ENCODE data around the gene VIL1.

Gene VIL1

DNA sequence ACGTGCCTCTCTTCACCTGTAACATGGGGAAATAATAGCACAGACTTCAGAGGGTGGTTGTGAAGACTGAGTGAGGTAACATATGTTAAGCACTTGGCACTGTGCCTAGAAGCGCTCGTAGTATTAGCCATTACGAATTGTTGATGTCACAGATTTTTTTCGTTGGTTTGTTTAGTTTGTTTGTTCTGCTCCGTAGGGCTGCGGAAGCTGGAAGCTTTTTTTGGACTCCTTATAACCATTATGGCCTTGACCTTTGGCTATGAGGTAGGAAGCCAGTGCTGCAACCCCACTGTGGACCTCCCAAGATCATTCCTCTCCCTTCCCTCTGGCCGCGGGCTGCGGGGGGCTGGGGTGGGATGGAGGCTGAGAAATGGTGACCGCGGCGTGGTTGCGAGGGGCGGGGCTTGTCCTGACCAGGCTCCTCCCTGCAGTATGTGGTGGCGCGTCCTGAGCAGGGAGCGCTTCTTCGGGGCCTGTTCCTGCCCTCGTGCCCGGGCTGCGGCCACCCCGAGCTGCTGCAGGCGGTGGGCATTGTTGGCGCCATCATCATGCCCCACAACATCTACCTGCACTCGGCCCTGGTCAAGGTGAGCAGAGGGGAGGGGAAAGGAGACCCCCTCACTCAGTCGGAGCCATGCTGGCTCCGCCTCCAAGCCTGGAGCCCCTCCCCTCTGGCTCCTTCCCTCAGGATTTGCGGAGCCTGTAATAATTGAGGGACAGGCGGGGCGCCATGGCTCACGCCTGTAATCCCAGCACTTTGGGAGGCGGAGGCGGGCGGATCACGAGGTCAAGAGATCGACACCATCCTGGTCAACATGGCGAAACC is 31.3 kb upstream of the VIL1 start (continued):
- TF ChIP-seq ZBTB1 (tag by site-specific recombination; IDR thresholded peaks at IDR 0.05) (no peak), ZNF157 (tag by site-specific recombination; IDR thresholded peaks at IDR 0.05) (no peak), SALL2 (tag by site-specific recombination; IDR thresholded peaks at IDR 0.05; ENCODE audit: borderline replicate concordance) (no peak), ZNF48 (tag by site-specific recombination; IDR thresholded peaks at IDR 0.05) (no peak), ZNF670 (tag by site-specific recombination; IDR thresholded peaks at IDR 0.05; ENCODE audit: low read depth) (no peak), SETDB1 (IDR thresholded peaks at IDR 0.05; ENCODE audit: insufficient read length, low read length) (no peak), ZNF664 (tag by site-specific recombination; IDR thresholded peaks at IDR 0.05) (no peak), SCRT1 (tag by site-specific recombination; IDR thresholded peaks at IDR 0.05; ENCODE audit: borderline replicate concordance) (peak; percentile 33; the same call in 1 of the 2 replicates), ZNF596 (tag by site-specific recombination; IDR thresholded peaks at IDR 0.05) (no peak), ZNF2 (tag by site-specific recombination; IDR thresholded peaks at IDR 0.05) (no peak; the same call in 1 of the 2 replicates), ZNF138 (tag by site-specific recombination; IDR thresholded peaks at IDR 0.05; ENCODE audit: borderline replicate concordance) (no peak), ZNF76 (tag by site-specific recombination; IDR thresholded peaks at IDR 0.05; ENCODE audit: borderline replicate concordance, low read depth) (no peak), SP2 (tag by site-specific recombination; IDR thresholded peaks at IDR 0.05) (peak; percentile 63), ZNF175 (tag by site-specific recombination; IDR thresholded peaks at IDR 0.05) (no peak), GLI4 (tag by site-specific recombination; IDR thresholded peaks at IDR 0.05) (no peak)
- TF ChIP-seq, protein P1, sequence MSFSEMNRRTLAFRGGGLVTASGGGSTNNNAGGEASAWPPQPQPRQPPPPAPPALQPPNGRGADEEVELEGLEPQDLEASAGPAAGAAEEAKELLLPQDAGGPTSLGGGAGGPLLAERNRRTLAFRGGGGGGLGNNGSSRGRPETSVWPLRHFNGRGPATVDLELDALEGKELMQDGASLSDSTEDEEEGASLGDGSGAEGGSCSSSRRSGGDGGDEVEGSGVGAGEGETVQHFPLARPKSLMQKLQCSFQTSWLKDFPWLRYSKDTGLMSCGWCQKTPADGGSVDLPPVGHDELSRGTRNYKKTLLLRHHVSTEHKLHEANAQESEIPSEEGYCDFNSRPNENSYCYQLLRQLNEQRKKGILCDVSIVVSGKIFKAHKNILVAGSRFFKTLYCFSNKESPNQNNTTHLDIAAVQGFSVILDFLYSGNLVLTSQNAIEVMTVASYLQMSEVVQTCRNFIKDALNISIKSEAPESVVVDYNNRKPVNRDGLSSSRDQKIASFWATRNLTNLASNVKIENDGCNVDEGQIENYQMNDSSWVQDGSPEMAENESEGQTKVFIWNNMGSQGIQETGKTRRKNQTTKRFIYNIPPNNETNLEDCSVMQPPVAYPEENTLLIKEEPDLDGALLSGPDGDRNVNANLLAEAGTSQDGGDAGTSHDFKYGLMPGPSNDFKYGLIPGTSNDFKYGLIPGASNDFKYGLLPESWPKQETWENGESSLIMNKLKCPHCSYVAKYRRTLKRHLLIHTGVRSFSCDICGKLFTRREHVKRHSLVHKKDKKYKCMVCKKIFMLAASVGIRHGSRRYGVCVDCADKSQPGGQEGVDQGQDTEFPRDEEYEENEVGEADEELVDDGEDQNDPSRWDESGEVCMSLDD (tag by site-specific recombination; IDR thresholded peaks at IDR 0.05): 0 out of 2 replicates have a peak, but pooled peaks have one; percentile 11
- TF ChIP-seq, protein P2, sequence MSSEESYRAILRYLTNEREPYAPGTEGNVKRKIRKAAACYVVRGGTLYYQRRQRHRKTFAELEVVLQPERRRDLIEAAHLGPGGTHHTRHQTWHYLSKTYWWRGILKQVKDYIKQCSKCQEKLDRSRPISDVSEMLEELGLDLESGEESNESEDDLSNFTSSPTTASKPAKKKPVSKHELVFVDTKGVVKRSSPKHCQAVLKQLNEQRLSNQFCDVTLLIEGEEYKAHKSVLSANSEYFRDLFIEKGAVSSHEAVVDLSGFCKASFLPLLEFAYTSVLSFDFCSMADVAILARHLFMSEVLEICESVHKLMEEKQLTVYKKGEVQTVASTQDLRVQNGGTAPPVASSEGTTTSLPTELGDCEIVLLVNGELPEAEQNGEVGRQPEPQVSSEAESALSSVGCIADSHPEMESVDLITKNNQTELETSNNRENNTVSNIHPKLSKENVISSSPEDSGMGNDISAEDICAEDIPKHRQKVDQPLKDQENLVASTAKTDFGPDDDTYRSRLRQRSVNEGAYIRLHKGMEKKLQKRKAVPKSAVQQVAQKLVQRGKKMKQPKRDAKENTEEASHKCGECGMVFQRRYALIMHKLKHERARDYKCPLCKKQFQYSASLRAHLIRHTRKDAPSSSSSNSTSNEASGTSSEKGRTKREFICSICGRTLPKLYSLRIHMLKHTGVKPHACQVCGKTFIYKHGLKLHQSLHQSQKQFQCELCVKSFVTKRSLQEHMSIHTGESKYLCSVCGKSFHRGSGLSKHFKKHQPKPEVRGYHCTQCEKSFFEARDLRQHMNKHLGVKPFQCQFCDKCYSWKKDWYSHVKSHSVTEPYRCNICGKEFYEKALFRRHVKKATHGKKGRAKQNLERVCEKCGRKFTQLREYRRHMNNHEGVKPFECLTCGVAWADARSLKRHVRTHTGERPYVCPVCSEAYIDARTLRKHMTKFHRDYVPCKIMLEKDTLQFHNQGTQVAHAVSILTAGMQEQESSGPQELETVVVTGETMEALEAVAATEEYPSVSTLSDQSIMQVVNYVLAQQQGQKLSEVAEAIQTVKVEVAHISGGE (tag by site-specific recombination; conservative IDR thresholded peaks at IDR 0.05; ENCODE audit: low read depth): no peak
- TF ChIP-seq, protein P3, sequence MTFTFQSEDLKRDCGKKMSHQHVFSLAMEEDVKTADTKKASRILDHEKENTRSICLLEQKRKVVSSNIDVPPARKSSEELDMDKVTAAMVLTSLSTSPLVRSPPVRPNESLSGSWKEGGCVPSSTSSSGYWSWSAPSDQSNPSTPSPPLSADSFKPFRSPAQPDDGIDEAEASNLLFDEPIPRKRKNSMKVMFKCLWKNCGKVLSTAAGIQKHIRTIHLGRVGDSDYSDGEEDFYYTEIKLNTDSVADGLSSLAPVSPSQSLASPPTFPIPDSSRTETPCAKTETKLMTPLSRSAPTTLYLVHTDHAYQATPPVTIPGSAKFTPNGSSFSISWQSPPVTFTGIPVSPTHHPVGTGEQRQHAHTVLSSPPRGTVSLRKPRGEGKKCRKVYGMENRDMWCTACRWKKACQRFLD (tag by site-specific recombination; IDR thresholded peaks at IDR 0.05): no peak
- TF ChIP-seq, protein P4, sequence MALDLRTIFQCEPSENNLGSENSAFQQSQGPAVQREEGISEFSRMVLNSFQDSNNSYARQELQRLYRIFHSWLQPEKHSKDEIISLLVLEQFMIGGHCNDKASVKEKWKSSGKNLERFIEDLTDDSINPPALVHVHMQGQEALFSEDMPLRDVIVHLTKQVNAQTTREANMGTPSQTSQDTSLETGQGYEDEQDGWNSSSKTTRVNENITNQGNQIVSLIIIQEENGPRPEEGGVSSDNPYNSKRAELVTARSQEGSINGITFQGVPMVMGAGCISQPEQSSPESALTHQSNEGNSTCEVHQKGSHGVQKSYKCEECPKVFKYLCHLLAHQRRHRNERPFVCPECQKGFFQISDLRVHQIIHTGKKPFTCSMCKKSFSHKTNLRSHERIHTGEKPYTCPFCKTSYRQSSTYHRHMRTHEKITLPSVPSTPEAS (tag by site-specific recombination; IDR thresholded peaks at IDR 0.05): no peak
- TF ChIP-seq, protein P5, sequence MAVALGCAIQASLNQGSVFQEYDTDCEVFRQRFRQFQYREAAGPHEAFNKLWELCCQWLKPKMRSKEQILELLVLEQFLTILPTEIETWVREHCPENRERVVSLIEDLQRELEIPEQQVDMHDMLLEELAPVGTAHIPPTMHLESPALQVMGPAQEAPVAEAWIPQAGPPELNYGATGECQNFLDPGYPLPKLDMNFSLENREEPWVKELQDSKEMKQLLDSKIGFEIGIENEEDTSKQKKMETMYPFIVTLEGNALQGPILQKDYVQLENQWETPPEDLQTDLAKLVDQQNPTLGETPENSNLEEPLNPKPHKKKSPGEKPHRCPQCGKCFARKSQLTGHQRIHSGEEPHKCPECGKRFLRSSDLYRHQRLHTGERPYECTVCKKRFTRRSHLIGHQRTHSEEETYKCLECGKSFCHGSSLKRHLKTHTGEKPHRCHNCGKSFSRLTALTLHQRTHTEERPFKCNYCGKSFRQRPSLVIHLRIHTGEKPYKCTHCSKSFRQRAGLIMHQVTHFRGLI (tag by site-specific recombination; IDR thresholded peaks at IDR 0.05): no peak; the same call in 1 of the 2 replicates
- TF ChIP-seq, protein P6, sequence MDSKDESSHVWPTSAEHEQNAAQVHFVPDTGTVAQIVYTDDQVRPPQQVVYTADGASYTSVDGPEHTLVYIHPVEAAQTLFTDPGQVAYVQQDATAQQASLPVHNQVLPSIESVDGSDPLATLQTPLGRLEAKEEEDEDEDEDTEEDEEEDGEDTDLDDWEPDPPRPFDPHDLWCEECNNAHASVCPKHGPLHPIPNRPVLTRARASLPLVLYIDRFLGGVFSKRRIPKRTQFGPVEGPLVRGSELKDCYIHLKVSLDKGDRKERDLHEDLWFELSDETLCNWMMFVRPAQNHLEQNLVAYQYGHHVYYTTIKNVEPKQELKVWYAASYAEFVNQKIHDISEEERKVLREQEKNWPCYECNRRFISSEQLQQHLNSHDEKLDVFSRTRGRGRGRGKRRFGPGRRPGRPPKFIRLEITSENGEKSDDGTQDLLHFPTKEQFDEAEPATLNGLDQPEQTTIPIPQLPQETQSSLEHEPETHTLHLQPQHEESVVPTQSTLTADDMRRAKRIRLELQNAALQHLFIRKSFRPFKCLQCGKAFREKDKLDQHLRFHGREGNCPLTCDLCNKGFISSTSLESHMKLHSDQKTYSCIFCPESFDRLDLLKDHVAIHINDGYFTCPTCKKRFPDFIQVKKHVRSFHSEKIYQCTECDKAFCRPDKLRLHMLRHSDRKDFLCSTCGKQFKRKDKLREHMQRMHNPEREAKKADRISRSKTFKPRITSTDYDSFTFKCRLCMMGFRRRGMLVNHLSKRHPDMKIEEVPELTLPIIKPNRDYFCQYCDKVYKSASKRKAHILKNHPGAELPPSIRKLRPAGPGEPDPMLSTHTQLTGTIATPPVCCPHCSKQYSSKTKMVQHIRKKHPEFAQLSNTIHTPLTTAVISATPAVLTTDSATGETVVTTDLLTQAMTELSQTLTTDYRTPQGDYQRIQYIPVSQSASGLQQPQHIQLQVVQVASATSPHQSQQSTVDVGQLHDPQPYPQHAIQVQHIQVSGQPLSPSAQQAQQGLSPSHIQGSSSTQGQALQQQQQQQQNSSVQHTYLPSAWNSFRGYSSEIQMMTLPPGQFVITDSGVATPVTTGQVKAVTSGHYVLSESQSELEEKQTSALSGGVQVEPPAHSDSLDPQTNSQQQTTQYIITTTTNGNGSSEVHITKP (tag by site-specific recombination; IDR thresholded peaks at IDR 0.05): peak; percentile 76
- TF ChIP-seq, protein P7, sequence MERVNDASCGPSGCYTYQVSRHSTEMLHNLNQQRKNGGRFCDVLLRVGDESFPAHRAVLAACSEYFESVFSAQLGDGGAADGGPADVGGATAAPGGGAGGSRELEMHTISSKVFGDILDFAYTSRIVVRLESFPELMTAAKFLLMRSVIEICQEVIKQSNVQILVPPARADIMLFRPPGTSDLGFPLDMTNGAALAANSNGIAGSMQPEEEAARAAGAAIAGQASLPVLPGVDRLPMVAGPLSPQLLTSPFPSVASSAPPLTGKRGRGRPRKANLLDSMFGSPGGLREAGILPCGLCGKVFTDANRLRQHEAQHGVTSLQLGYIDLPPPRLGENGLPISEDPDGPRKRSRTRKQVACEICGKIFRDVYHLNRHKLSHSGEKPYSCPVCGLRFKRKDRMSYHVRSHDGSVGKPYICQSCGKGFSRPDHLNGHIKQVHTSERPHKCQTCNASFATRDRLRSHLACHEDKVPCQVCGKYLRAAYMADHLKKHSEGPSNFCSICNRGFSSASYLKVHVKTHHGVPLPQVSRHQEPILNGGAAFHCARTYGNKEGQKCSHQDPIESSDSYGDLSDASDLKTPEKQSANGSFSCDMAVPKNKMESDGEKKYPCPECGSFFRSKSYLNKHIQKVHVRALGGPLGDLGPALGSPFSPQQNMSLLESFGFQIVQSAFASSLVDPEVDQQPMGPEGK (tag by site-specific recombination; IDR thresholded peaks at IDR 0.05): peak; percentile 77
